Measurements from ENCODE around the gene HIVEP3.
A peak's percentile ranks its signal among the peaks of the same experiment; 100 is the strongest.

HIVEP3 gene

GRCh38 chr1:41874903-41875411 lies 43.8 kb downstream of the HIVEP3 start:
- Histone ChIP-seq H3K27ac (no peak overlapping the region; a peak in 1 of 22 replicates), H3K4me3 (no peak overlapping the region), H3K4me2 (no peak overlapping the region), H3K27me3 (no peaks in the 10 kb centered on the region), H3K9ac (no peak overlapping the region), H4K20me1 (peaks cover 0 to 4% (median 0%) of the 10 kb centered on the region in 11 experiments; a peak in 1 of 22 replicates), H3K4me1 (peaks cover 0 to 16% (median 5%) of the 10 kb centered on the region in 10 experiments; a peak in 11 of 20 replicates), H3K9me3 (replicated peaks in 1 of 11) (peaks cover 0 to 8% (median 0%) of the 10 kb centered on the region in 11 experiments; a peak in 1 of 22 replicates), H3K36me3 (no peaks in the 10 kb centered on the region)
- no peak for TF ChIP-seq Cebpa-rat (IDR thresholded peaks at IDR 0.05)

- no peaks in the 10 kb centered on the region for H3K27me3 ChIP-seq
- H3K4me3 ChIP-seq = no peak overlapping the region
- peaks cover 0 to 8% (median 0%) of the 10 kb centered on the region in 11 experiments; a peak in 1 of 22 replicates for H3K9me3 ChIP-seq (replicated peaks in 1 of 11)
- no peak for TF ChIP-seq Cebpa-rat (IDR thresholded peaks at IDR 0.05)
- H3K9ac ChIP-seq = no peak overlapping the region
- peaks cover 0 to 4% (median 0%) of the 10 kb centered on the region in 11 experiments; a peak in 1 of 22 replicates for H4K20me1 ChIP-seq
- H3K36me3 ChIP-seq = no peaks in the 10 kb centered on the region
- H3K4me1 ChIP-seq = peaks cover 0 to 19% (median 6%) of the 10 kb centered on the region in 10 experiments; a peak in 11 of 20 replicates
- no peak overlapping the region for H3K27ac ChIP-seq
- H3K4me2 ChIP-seq = no peak overlapping the region
Measured at GRCh38 chr1:41874151-41874719, 44.5 kb downstream of the HIVEP3 start.

- TF ChIP-seq Cebpa-rat (IDR thresholded peaks at IDR 0.05) = no peak
- Histone ChIP-seq H3K9me3 (replicated peaks in 1 of 11) (peaks cover 0 to 8% (median 0%) of the 10 kb centered on the region in 11 experiments; a peak in 1 of 22 replicates), H3K27me3 (no peaks in the 10 kb centered on the region), H3K36me3 (no peaks in the 10 kb centered on the region), H3K27ac (no peak overlapping the region), H3K9ac (no peak overlapping the region), H3K4me1 (peaks cover 0 to 17% (median 8%) of the 10 kb centered on the region in 10 experiments; a peak in 13 of 20 replicates), H4K20me1 (peaks cover 0 to 4% (median 0%) of the 10 kb centered on the region in 11 experiments; a peak in 1 of 22 replicates), H3K4me3 (no peak overlapping the region), H3K4me2 (no peak overlapping the region)
Measured at GRCh38 chr1:41872074-41872473, 46.6 kb downstream of the HIVEP3 start.

- no peak overlapping the region for H3K4me3 ChIP-seq
- H3K4me1 ChIP-seq = peaks cover 0 to 12% (median 6%) of the 10 kb centered on the region in 10 experiments; a peak in 11 of 20 replicates
- no peaks in the 10 kb centered on the region for H3K27me3 ChIP-seq
- peaks cover 0 to 8% (median 0%) of the 10 kb centered on the region in 11 experiments; a peak in 1 of 22 replicates for H3K9me3 ChIP-seq (replicated peaks in 1 of 11)
- TF ChIP-seq Cebpa-rat (IDR thresholded peaks at IDR 0.05) = no peak
- H4K20me1 ChIP-seq = peaks cover 0 to 4% (median 0%) of the 10 kb centered on the region in 11 experiments; a peak in 1 of 22 replicates
- no peaks in the 10 kb centered on the region for H3K36me3 ChIP-seq
- no peak overlapping the region for H3K27ac ChIP-seq
- H3K9ac ChIP-seq = no peak overlapping the region
- H3K4me2 ChIP-seq = peak overlapping the region in 5 of 11 experiments; percentile 31 to 63 (median 55); a peak in 9 of 22 replicates
Measured at GRCh38 chr1:41870076-41870562, 48.6 kb downstream of the HIVEP3 start.

GRCh38 chr1:41868241-41868998 lies 50.3 kb downstream of the HIVEP3 start:
- peaks cover 0 to 8% (median 0%) of the 10 kb centered on the region in 11 experiments; a peak in 1 of 22 replicates for H3K9me3 ChIP-seq (replicated peaks in 1 of 11)
- H3K4me3 ChIP-seq = no peak overlapping the region
- H3K4me1 ChIP-seq = peaks cover 0 to 12% (median 6%) of the 10 kb centered on the region in 10 experiments; a peak in 11 of 20 replicates
- no peaks in the 10 kb centered on the region; a peak in 1 of 22 replicates for H4K20me1 ChIP-seq
- peak overlapping the region in 2 of 11 experiments; percentile 11; a peak in 1 of 22 replicates for H3K4me2 ChIP-seq
- H3K36me3 ChIP-seq = no peaks in the 10 kb centered on the region
- no peaks in the 10 kb centered on the region for H3K27me3 ChIP-seq
- TF ChIP-seq Cebpa-rat (IDR thresholded peaks at IDR 0.05) = no peak
- no peak overlapping the region for H3K9ac ChIP-seq
- H3K27ac ChIP-seq = no peak overlapping the region

GRCh38 chr1:41866285-41866684 lies 52.4 kb downstream of the HIVEP3 start:
- no peaks in the 10 kb centered on the region for H3K27me3 ChIP-seq
- no peaks in the 10 kb centered on the region for H3K36me3 ChIP-seq
- H3K9me3 ChIP-seq (replicated peaks in 1 of 11) = no peaks in the 10 kb centered on the region
- H3K9ac ChIP-seq = no peak overlapping the region
- no peak overlapping the region for H3K4me3 ChIP-seq
- H3K4me2 ChIP-seq = no peak overlapping the region
- H4K20me1 ChIP-seq = no peaks in the 10 kb centered on the region; a peak in 1 of 22 replicates
- peaks cover 0 to 25% (median 6%) of the 10 kb centered on the region in 10 experiments; a peak in 11 of 20 replicates for H3K4me1 ChIP-seq
- no peak for TF ChIP-seq Cebpa-rat (IDR thresholded peaks at IDR 0.05)
- no peak overlapping the region for H3K27ac ChIP-seq

- no peaks in the 10 kb centered on the region for H3K36me3 ChIP-seq
- TF ChIP-seq Cebpa-rat (IDR thresholded peaks at IDR 0.05) = no peak
- no peak overlapping the region for H3K4me3 ChIP-seq
- 0 out of 22 replicates have a peak, but pooled peaks cover 0 to 3% (median 0%) of the 10 kb centered on the region in 11 experiments for H3K9me3 ChIP-seq (replicated peaks in 1 of 11)
- H3K9ac ChIP-seq = no peak overlapping the region
- H3K4me2 ChIP-seq = no peak overlapping the region
- H3K27ac ChIP-seq = no peak overlapping the region
- no peaks in the 10 kb centered on the region; a peak in 1 of 22 replicates for H4K20me1 ChIP-seq
- no peaks in the 10 kb centered on the region for H3K27me3 ChIP-seq
- peaks cover 0 to 20% (median 5%) of the 10 kb centered on the region in 10 experiments; a peak in 8 of 20 replicates for H3K4me1 ChIP-seq
Measured at GRCh38 chr1:41864471-41865040, 54.2 kb downstream of the HIVEP3 start.

- H3K27ac ChIP-seq = no peak overlapping the region
- H3K4me2 ChIP-seq = no peak overlapping the region
- H3K9ac ChIP-seq = no peak overlapping the region
- H3K4me1 ChIP-seq = peaks cover 0 to 25% (median 5%) of the 10 kb centered on the region in 10 experiments; a peak in 8 of 20 replicates
- no peak for TF ChIP-seq Cebpa-rat (IDR thresholded peaks at IDR 0.05)
- no peaks in the 10 kb centered on the region; a peak in 1 of 22 replicates for H4K20me1 ChIP-seq
- H3K36me3 ChIP-seq = no peaks in the 10 kb centered on the region
- no peaks in the 10 kb centered on the region for H3K27me3 ChIP-seq
- 0 out of 22 replicates have a peak, but pooled peaks cover 0 to 3% (median 0%) of the 10 kb centered on the region in 11 experiments for H3K9me3 ChIP-seq (replicated peaks in 1 of 11)
- no peak overlapping the region for H3K4me3 ChIP-seq
Measured at GRCh38 chr1:41863718-41864117, 55.0 kb downstream of the HIVEP3 start.
